ENCODE measurements around the gene SLC7A5. TPM values are rescaled to one million over a fixed set of nuclear protein-coding genes. Genes with fewer than 3 reads are reported as not detected.

Gene SLC7A5
- total RNA-seq, 1 donor from 2014 or later = 169 TPM

DNA sequence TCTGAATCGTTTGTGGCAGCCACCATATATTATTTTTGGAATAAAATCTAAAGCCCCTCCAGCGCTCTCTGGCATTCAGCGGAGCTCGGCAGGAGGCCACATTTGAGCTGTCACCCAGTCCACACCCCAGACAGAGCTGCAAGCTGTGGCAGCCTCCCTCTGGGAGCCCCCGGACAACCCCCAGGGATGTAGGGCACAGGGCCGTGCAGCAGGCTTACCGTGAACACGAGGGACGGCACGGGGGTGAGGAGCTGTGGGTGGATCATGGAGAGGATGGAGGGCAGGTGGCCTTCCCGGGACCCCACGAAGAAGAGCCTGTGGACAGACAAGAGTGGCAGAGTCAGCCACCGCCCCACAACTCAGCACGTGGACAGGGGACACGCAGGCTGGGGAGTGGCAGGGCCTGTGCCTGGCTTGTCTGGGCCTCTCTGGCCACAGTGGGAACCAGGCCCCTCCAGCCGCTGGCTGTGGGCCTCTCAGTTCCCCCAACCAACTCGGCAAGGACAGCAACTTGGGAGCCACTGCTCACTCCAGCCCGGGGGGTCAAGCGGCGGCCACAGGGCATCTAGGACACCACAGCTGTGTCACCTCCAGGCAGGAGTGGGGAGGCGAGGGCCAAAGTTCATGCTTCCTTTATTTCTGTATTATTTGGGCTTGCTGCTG is 31.5 kb downstream of the SLC7A5 start:
- TF ChIP-seq, protein P1, sequence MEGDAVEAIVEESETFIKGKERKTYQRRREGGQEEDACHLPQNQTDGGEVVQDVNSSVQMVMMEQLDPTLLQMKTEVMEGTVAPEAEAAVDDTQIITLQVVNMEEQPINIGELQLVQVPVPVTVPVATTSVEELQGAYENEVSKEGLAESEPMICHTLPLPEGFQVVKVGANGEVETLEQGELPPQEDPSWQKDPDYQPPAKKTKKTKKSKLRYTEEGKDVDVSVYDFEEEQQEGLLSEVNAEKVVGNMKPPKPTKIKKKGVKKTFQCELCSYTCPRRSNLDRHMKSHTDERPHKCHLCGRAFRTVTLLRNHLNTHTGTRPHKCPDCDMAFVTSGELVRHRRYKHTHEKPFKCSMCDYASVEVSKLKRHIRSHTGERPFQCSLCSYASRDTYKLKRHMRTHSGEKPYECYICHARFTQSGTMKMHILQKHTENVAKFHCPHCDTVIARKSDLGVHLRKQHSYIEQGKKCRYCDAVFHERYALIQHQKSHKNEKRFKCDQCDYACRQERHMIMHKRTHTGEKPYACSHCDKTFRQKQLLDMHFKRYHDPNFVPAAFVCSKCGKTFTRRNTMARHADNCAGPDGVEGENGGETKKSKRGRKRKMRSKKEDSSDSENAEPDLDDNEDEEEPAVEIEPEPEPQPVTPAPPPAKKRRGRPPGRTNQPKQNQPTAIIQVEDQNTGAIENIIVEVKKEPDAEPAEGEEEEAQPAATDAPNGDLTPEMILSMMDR (IDR thresholded peaks at IDR 0.05; ENCODE audit: insufficient read depth, low read length, severe bottlenecking) = no peak
- no peak overlapping the region for H3K4me3 ChIP-seq (ENCODE audit: low read depth, low read length)
- DNase-seq (ENCODE audit: low read depth) = no peak
- no peak for FAIRE-seq
- H3K36me3 ChIP-seq (ENCODE audit: control insufficient read depth, insufficient read depth, low read length) = peaks cover 90% of the 10 kb centered on the region
- no peaks in the 10 kb centered on the region for H3K27me3 ChIP-seq (ENCODE audit: control insufficient read depth, insufficient read depth, low read length)

DNA sequence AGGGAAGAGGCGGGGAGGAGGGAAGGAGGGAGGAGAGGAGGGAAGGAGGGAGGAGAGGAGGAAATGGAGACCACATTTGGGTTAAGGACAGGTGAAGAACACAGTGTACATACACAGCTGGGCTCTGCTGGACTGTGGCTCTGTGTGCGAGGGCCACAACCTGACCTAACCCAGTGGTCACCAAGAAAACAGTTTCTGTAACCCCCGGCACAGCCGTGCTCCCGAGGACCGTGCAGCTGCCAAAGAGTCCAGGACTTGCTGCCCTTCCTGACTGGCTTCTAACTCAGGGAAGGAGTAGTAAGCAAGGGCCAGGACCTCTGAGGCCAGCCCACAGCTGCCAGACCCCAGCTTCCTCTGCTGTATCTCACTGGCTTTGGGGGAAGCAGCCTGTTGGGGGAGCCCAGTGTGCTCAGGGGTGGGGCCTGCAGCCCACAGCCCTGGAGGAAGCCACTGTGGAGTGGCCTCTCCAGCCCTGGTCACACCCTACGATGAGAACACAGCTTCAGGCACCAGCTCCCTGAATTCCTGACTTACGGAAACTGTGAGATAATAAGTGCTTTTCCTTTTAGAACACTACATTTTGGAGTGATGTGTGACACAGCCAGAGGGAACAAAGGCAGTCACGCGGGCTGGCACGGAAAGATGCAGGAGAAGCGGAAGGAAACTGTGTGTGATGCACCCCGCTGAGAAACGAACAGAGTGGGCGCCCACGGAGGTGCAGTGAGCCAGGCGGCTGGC is 32.3 kb downstream of the SLC7A5 start:
- Histone ChIP-seq H3K36me3 (ENCODE audit: control insufficient read depth, insufficient read depth, low read length) (peaks cover 85% of the 10 kb centered on the region), H3K4me3 (ENCODE audit: low read depth, low read length) (no peak overlapping the region), H3K27me3 (ENCODE audit: control insufficient read depth, insufficient read depth, low read length) (no peaks in the 10 kb centered on the region)
- TF ChIP-seq, protein P1 (IDR thresholded peaks at IDR 0.05; ENCODE audit: insufficient read depth, low read length, severe bottlenecking) = no peak
- FAIRE-seq (peak; percentile 62), DNase-seq (ENCODE audit: low read depth) (no peak)

DNA sequence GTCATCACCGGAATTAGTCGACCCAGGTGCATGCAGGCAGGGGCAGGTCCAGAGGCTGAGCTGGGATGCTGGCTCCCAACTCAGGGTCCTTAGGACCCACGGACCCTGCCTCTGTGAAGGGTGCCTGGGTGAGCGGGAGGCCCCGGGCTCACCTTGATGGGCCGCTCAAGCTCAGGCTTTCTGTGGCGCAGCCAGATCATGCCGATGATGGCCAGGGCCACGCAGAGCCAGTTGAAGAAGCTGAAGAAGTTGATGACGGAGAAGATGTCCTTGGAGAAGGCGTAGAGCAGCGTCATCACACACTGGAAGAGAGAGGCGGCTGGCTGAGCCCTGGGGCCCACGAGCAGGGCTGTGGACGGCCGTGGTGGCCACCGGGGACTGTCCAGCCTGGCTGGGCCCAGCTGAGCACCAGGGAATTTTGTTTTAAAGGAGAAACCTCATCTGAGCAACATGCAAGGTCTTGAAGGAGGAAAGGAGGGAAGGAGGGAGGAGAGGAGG is 32.9 kb downstream of the SLC7A5 start:
- Histone ChIP-seq H3K36me3 (ENCODE audit: control insufficient read depth, insufficient read depth, low read length) (peaks cover 83% of the 10 kb centered on the region), H3K4me3 (ENCODE audit: low read depth, low read length) (no peak overlapping the region)

DNA sequence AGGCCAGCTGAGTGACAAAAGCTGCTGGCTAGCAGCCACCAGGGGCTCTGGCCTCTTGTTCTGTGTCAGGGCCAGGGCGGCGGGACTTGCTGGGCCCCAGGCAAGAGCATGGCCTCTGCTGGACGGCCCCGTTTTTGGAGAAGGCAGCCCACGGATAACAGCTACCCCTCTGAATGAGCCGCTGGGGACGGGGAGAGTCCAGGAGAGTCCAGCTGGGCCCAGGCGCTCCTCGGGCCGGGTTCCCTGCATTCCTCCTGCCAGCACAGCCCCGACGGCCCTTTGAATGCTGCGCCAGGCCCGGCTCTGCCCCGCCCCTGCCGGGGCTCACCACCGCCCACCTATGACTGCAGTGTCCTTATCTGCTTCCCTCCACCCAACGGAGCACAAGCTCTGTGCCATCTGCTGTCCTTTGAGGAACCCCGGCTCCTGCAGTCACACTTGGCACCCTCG is 33.4 kb downstream of the SLC7A5 start:
- DNase-seq (ENCODE audit: low read depth) = no peak
- Histone ChIP-seq H3K27me3 (ENCODE audit: control insufficient read depth, insufficient read depth, low read length) (no peaks in the 10 kb centered on the region), H3K4me3 (ENCODE audit: low read depth, low read length) (no peak overlapping the region), H3K36me3 (ENCODE audit: control insufficient read depth, insufficient read depth, low read length) (peaks cover 81% of the 10 kb centered on the region)
- FAIRE-seq = no peak
- TF ChIP-seq, protein P1 (IDR thresholded peaks at IDR 0.05; ENCODE audit: insufficient read depth, low read length, severe bottlenecking) = no peak

More for the DNA sequence above, 32.9 kb downstream of the SLC7A5 start:
- DNase-seq (ENCODE audit: low read depth) (no peak), FAIRE-seq (no peak)
- H3K27me3 ChIP-seq (ENCODE audit: control insufficient read depth, insufficient read depth, low read length) = no peaks in the 10 kb centered on the region
- TF ChIP-seq, protein P1 (IDR thresholded peaks at IDR 0.05; ENCODE audit: insufficient read depth, low read length, severe bottlenecking) = no peak

DNA sequence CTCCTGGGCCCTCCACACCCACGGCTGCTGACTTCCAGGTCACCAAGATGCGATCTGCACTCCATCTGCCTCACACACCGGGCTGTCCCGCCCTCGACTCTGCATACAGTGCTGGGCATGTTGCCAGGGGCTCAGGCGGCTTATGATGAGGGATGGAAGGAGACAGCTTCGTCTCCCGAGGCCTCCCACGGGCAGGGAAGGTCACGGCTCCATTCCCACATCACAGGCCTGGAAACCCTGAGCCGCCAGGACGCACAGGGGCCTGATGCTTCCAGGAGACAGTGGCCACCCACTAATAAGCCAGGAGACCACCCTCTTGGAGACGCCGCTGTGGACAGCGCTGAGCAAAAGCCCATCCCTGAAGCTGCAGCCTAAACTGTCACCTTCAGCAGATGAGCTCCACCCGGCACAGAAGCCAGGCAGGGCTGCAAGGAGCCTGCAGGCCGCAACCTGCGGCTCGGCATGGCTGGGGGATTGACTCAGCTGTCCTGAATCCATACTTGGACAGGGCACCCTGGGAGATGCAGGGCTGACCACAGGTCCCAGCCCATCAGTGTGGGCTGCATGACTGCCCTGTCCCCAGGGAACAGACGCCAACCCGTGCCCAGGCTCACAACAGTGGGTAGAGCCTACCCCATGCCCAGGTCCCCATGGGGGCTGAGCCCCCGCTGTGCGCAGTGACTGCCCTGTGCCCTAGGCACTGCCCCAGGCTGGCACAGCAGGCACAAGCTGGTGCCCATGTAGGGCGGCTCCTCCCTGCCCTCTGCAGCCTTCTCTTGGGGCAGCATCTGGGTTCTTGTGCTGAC is 34.4 kb downstream of the SLC7A5 start:
- no peak overlapping the region for H3K4me3 ChIP-seq (ENCODE audit: low read depth, low read length)
- H3K27me3 ChIP-seq (ENCODE audit: control insufficient read depth, insufficient read depth, low read length) = no peaks in the 10 kb centered on the region
- no peak for DNase-seq (ENCODE audit: low read depth)
- FAIRE-seq = no peak
- TF ChIP-seq, protein P1 (IDR thresholded peaks at IDR 0.05; ENCODE audit: insufficient read depth, low read length, severe bottlenecking) = no peak
- H3K36me3 ChIP-seq (ENCODE audit: control insufficient read depth, insufficient read depth, low read length) = peaks cover 73% of the 10 kb centered on the region

All from bronchial epithelial cell (primary cell).